CD14-positive monocyte (primary cell): ENCODE measurements around the gene GRM5. TPM values are rescaled to one million over a fixed set of nuclear protein-coding genes. Genes with fewer than 3 reads are reported as not detected.

Experiments
- DNase-seq, 3 donors: peaks; one replicate each; pipeline ENCODE4 v3.0.0-alpha.2; 2011 to 2022
- H2AFZ ChIP-seq: 2 replicates; pipeline ENCODE4 v1.6.0; 2012; ENCODE audit warnings: mild to moderate bottlenecking, low read depth, low read length, inconsistent platforms; ENCODE audit not compliant: insufficient read depth, poor library complexity, severe bottlenecking
- H3K27ac ChIP-seq, 2 donors: 1 replicate in 1 of 2; 2 replicates in 1 of 2; pipeline ENCODE4 v1.5.1; 2012 to 2013; ENCODE audit warnings: low read length in 2 of 2, control low read depth in 1 of 2, inconsistent platforms in 1 of 2, low read depth in 1 of 2, mild to moderate bottlenecking in 1 of 2
- H3K27me3 ChIP-seq, 2 donors: one replicate each; pipeline versions ENCODE4 v1.6.0 to v1.6.1; 2011 to 2013; ENCODE audit warnings: low read length in 2 of 2; ENCODE audit not compliant: control insufficient read depth in 2 of 2, insufficient read depth in 2 of 2
- H3K36me3 ChIP-seq, 2 donors: replicated peaks in 1 of 2; 1 replicate in 1 of 2; 2 replicates in 1 of 2; pipeline versions ENCODE4 v1.5.1 to v1.6.1; 2012 to 2013; ENCODE audit warnings: low read length in 2 of 2, control low read depth in 1 of 2, inconsistent platforms in 1 of 2, mild to moderate bottlenecking in 1 of 2; ENCODE audit not compliant: insufficient read depth in 2 of 2, control insufficient read depth in 1 of 2
- H3K4me1 ChIP-seq, 2 donors: 1 replicate in 1 of 2; 2 replicates in 1 of 2; pipeline versions ENCODE4 v1.5.1 to v1.6.1; 2012 to 2013; ENCODE audit warnings: low read length in 2 of 2, control low read depth in 1 of 2, inconsistent platforms in 1 of 2, mild to moderate bottlenecking in 1 of 2, moderate library complexity in 1 of 2; ENCODE audit not compliant: insufficient read depth in 2 of 2, control insufficient read depth in 1 of 2
- H3K4me2 ChIP-seq: replicated peaks from 2 replicates; pipeline ENCODE3; 2012; ENCODE audit warnings: low read length, moderate library complexity, mild to moderate bottlenecking; ENCODE audit not compliant: poor library complexity, severe bottlenecking; ENCODE audit errors: extremely low read depth
- H3K4me3 ChIP-seq, 3 experiments: fragments of 200-600 bp in 1 of 3; sonication (generic) in 1 of 3; replicated peaks in 1 of 3; 1 replicate in 2 of 3; 2 replicates in 1 of 3; pipeline ENCODE4 v1.5.1; 2011 to 2013; ENCODE audit warnings: low read length in 3 of 3, mild to moderate bottlenecking in 3 of 3, control low read depth in 2 of 3, low read depth in 2 of 3, inconsistent platforms in 1 of 3, moderate library complexity in 1 of 3
- H3K79me2 ChIP-seq: 2 replicates; pipeline ENCODE4 v1.6.0; 2012; ENCODE audit warnings: mild to moderate bottlenecking, control low read depth, inconsistent platforms, low read length, moderate library complexity; ENCODE audit not compliant: insufficient read depth
- H3K9ac ChIP-seq: 2 replicates; pipeline ENCODE4 v1.6.0; 2017; ENCODE audit warnings: low read length, mild to moderate bottlenecking; ENCODE audit not compliant: insufficient read depth, poor library complexity, severe bottlenecking
- H3K9me3 ChIP-seq, 2 donors: replicated peaks in 1 of 2; 1 replicate in 1 of 2; 2 replicates in 1 of 2; pipeline versions ENCODE4 v1.5.1 to v1.6.1; 2012 to 2013; ENCODE audit warnings: low read length in 2 of 2, control low read depth in 1 of 2; ENCODE audit not compliant: control insufficient read depth in 1 of 2, insufficient read depth in 1 of 2
- H4K20me1 ChIP-seq: 2 replicates; pipeline ENCODE4 v1.6.0; 2012; ENCODE audit warnings: mild to moderate bottlenecking, low read length, control low read depth, moderate library complexity; ENCODE audit not compliant: insufficient read depth
- H3K27ac Mint-ChIP-seq, 7 donors: one replicate each; pipeline ENCODE4 v1.8.0; 2020; ENCODE audit warnings: mild to moderate bottlenecking in 7 of 7, mixed read lengths in 7 of 7, moderate library complexity in 6 of 7, inconsistent platforms in 2 of 7
- H3K27me3 Mint-ChIP-seq, 3 donors: one replicate each; pipeline ENCODE4 v1.8.0; 2021 to 2022; ENCODE audit warnings: low read depth in 3 of 3, mild to moderate bottlenecking in 3 of 3, mixed read lengths in 3 of 3, moderate library complexity in 3 of 3, inconsistent platforms in 1 of 3
- H3K36me3 Mint-ChIP-seq, 2 donors: one replicate each; pipeline ENCODE4 v1.8.0; 2020; ENCODE audit warnings: mixed read lengths in 2 of 2, inconsistent platforms in 1 of 2, mild to moderate bottlenecking in 1 of 2
- H3K4me1 Mint-ChIP-seq: one replicate; pipeline ENCODE4 v1.8.0; 2020; ENCODE audit warnings: mild to moderate bottlenecking, mixed read lengths
- H3K4me3 Mint-ChIP-seq, 2 donors: one replicate each; pipeline ENCODE4 v1.8.0; 2020; ENCODE audit warnings: mild to moderate bottlenecking in 2 of 2, mixed read lengths in 2 of 2, moderate library complexity in 1 of 2
- H3K9me3 Mint-ChIP-seq, 7 donors: one replicate each; pipeline ENCODE4 v1.8.0; 2020 to 2022; ENCODE audit warnings: mixed read lengths in 7 of 7, mild to moderate bottlenecking in 6 of 7, moderate library complexity in 6 of 7, inconsistent platforms in 2 of 7
- CTCF ChIP-seq: fragments of 200-600 bp; IDR thresholded peaks from one replicate; pipeline ENCODE4 v1.8.0; 2022; ENCODE audit warnings: antibody characterized with exemption, mild to moderate bottlenecking
- WGBS: methylation state at CpG from one replicate; pipeline ENCODE4 v1.1.5; 2013; ENCODE audit warnings: missing lambda C conversion rate; ENCODE audit not compliant: insufficient coverage; 5-methylcytosine and 5-hydroxymethylcytosine counted together
- intact Hi-C, 2 donors: fragments of 100-400 bp; cut with micrococcal nuclease; formaldehyde crosslinking; loops; one replicate each; pipeline versions ENCODE4 v1.15.0 to v1.15.1; 2023
- polyA plus RNA-seq, 3 donors: library from polyadenylated mRNA; depleted of rRNA in 1 of 3; unstranded in 2 of 3; stranded (reverse) in 1 of 3; fragments of 300-500 nt in 2 of 3; fragments of >200 nt in 1 of 3; fragmentation: Illumina TruSeq in 2 of 3; gene quantifications; 1 replicate in 2 of 3; 2 replicates in 1 of 3; pipeline ENCODE4 v1.2.3, GENCODE V29; 2012 to 2021

The GRM5 gene
- polyA plus RNA-seq, 3 donors = not detected

DNA sequence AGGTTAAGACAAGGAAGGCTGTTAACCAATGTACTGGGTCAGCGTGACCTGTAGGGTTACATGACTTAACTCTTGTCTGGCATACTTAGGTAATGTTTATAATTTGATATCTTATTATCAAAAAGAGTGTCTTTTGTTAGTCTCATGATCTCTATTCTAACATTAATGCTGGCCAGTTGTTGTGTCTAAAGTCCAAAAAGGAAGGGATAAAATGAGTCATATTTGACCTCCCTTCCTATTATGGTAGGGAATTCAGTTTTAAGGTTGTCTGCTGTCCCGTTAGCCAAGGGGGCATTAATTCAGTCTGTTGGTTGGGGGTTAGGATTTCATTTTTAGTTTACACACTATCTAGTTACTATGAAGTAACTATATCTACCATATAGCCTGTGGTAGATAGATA lies 364.0 kb downstream of the GRM5 start:
- Histone ChIP-seq H3K9me3 (peaks cover 0 to 3% of the 10 kb centered on the region in 2 donors), H2AFZ (no peak overlapping the region), H3K9ac (no peak overlapping the region), H3K4me3 (no peak overlapping the region), H3K4me2 (no peak overlapping the region), H3K4me1 (no peaks in the 10 kb centered on the region), H3K27ac (no peak overlapping the region), H4K20me1 (no peaks in the 10 kb centered on the region), H3K36me3 (no peaks in the 10 kb centered on the region), H3K27me3 (no peaks in the 10 kb centered on the region), H3K79me2 (no peaks in the 10 kb centered on the region)
- no peak overlapping the region for H3K27ac Mint-ChIP-seq
- no peak for DNase-seq
- H3K4me1 Mint-ChIP-seq = no peaks in the 10 kb centered on the region
- no peaks in the 10 kb centered on the region for H3K27me3 Mint-ChIP-seq
- H3K9me3 Mint-ChIP-seq = peaks cover 0 to 10% (median 0%) of the 10 kb centered on the region in 7 donors
- no peaks in the 10 kb centered on the region for H3K36me3 Mint-ChIP-seq
- no peak overlapping the region for H3K4me3 Mint-ChIP-seq
- intact Hi-C loops = no loop called here
- WGBS = no CpG with 5 or more reads among the region's 2 CpGs
- no peak for TF ChIP-seq CTCF

- Mint-ChIP-seq H3K4me1 (no peaks in the 10 kb centered on the region), H3K27me3 (no peaks in the 10 kb centered on the region), H3K9me3 (peaks cover 0 to 5% (median 0%) of the 10 kb centered on the region in 7 donors), H3K27ac (no peak overlapping the region), H3K36me3 (no peaks in the 10 kb centered on the region), H3K4me3 (no peak overlapping the region)
- intact Hi-C loops = no loop called here
- H2AFZ ChIP-seq = no peak overlapping the region
- no peaks in the 10 kb centered on the region for H3K4me1 ChIP-seq
- H3K9ac ChIP-seq = no peak overlapping the region
- no peak overlapping the region for H3K4me2 ChIP-seq
- no peak for DNase-seq
- no peak for TF ChIP-seq CTCF
- no peaks in the 10 kb centered on the region for H3K36me3 ChIP-seq
- no peak overlapping the region for H3K27ac ChIP-seq
- H3K9me3 ChIP-seq = peaks cover 0 to 3% of the 10 kb centered on the region in 2 donors
- no peaks in the 10 kb centered on the region for H4K20me1 ChIP-seq
- H3K27me3 ChIP-seq = no peaks in the 10 kb centered on the region
- no peak overlapping the region for H3K4me3 ChIP-seq
- H3K79me2 ChIP-seq = no peaks in the 10 kb centered on the region
- no CpG with 5 or more reads among the region's 3 CpGs for WGBS
These were observed 368.6 kb downstream of the GRM5 start for GRCh38 chr11:88697139-88697538.
